ENCODE data around the gene METTL6. TPM values are rescaled to one million over a fixed set of nuclear protein-coding genes. Genes with fewer than 3 reads are reported as not detected.

The METTL6 gene, protein sequence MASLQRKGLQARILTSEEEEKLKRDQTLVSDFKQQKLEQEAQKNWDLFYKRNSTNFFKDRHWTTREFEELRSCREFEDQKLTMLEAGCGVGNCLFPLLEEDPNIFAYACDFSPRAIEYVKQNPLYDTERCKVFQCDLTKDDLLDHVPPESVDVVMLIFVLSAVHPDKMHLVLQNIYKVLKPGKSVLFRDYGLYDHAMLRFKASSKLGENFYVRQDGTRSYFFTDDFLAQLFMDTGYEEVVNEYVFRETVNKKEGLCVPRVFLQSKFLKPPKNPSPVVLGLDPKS
- total RNA-seq: 33.8 TPM

DNA sequence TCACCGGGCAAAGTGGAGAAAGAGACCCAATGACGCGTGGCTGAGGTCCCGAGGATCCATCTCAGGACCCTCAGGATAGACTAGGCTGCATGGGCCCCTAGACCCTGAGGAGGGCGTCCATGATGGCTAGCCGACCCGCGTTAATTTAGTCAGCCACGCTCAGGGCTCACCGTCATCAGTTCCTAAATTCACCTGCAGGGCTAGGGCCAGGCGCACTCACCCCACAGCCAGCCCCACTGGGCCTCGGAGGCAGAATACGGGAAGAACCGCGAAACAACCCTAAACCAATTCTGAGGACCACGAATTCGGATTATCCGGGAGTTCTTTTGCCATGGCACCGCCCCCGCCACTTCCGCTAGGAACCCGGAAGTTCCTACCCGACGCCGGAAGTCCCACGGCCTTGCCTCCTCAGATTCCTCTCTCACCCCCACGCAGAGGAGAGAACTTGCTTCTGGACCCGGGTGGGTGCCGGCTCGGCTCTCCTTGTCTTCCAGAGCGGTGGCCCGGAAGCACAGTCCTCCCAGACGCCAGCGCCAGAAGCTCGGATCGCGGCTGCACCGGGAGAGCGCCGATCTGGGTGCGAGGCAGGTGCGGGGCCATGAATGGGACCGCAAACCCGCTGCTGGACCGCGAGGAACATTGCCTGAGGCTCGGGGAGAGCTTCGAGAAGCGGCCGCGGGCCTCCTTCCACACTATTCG is at the start of gene METTL6, which contains the start of gene EAF1:
METTL6 (minus strand) TSS at position 363 of the 699 bp plus-strand sequence. CDS start 1,033 bp downstream, outside the sequence.
EAF1 (plus strand) TSS at position 417 of the 699 bp plus-strand sequence; CDS start at position 599, 182 bp downstream.

Other genes with a start within 250 kb of the METTL6 start
- gene CAPN7, start 221.3 kb downstream of the METTL6 start, total RNA-seq: 96.2 TPM
- 69.2 TPM for gene SH3BP5, start 95.0 kb downstream of the METTL6 start, total RNA-seq
- 19.4 TPM for gene EAF1, start 54 bp upstream of the METTL6 start, total RNA-seq
- gene COLQ, start 94.2 kb upstream of the METTL6 start, total RNA-seq: 5.0 TPM
- 35.3 TPM for gene HACL1, start 174.0 kb upstream of the METTL6 start, total RNA-seq
- 58.3 TPM for gene BTD, start 174.2 kb upstream of the METTL6 start, total RNA-seq